ENCODE data around the gene OPTN.
A peak's percentile ranks its signal among the peaks of the same experiment; 100 is the strongest.

Gene OPTN

DNA sequence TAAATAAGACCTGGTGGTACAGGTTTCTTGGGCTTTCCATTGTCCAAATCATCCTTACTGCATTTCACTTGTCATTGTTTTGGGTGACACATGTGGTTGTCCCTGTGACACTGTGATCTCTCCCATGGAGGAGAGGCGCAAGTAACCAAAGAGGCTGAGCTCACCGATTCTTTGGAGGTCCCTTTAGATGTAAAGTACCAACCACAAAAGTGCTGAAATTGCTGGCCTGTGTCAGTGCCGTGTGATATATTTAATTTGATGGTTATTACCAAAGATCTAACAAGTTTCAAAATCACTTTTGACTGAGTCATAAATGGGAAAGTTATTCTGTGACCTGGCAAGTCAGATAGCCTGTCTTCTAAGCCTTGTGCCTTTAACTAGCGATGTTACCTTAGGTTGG, 80.8 kb downstream of the OPTN start:
- peak in 1 of 4 experiments; percentile 9 for DNase-seq (ENCODE audit: low read depth in 4 of 4, low spot score in 1 of 4)

DNA sequence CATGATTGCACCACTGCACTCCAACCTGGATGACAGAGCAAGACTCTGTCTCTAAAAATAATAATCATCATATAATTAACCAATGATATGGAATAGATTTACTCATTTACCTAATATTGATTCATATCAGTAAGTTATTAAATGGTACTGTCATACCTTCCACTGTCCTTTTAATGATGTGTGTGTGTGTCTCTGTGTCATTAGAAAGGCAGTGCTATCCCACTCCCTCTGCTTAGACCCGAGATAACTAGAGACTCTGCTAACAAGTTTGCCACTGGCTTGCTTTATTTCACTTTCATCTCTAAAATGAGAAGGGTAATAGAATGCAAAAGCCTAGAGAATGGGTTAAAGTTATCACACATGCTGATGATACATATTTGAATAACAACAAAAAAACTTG, 82.5 kb downstream of the OPTN start:
- no peak for DNase-seq (ENCODE audit: low read depth in 4 of 4, low spot score in 1 of 4)

DNA sequence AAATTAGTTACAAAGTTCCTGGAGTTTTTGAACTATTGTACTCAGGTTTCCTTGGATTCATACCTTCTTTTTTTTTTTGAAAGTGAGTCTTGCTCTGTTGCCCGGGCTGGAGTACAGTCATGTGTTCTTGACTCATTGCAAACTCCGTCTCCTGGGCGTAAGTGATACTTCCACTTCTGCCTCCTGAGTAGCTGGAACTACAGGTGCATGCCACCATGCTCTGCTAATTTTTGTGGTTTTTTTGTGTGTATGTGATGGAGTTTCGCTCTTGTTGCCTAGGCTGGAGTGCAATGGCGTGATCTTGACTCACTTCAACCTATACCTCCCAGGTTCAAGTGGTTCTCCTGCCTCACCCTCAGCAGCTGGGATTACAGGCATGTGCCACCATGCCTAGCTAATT, 83.7 kb downstream of the OPTN start:
- no peak for DNase-seq (ENCODE audit: low read depth in 4 of 4, low spot score in 1 of 4)

DNA sequence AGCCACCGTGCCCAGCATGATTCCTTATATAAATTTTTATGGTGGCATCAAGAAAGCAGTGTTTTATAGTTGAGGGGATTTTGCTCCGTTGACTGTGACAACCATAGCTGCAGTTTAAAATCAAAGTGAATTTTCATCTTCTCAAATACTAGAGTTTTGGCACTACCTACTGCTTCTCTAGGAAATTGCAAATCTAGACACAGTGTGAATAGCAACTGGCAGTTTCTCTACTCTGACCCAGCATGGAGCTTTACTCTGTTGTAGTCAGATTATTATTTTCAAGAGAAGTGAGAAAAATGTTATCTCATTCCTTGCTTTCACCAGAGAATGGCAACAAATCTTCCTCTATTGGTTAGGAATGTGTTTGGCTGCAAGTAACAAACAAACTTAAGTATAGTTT, 84.3 kb downstream of the OPTN start:
- DNase-seq (ENCODE audit: low read depth in 4 of 4, low spot score in 1 of 4): no peak

DNA sequence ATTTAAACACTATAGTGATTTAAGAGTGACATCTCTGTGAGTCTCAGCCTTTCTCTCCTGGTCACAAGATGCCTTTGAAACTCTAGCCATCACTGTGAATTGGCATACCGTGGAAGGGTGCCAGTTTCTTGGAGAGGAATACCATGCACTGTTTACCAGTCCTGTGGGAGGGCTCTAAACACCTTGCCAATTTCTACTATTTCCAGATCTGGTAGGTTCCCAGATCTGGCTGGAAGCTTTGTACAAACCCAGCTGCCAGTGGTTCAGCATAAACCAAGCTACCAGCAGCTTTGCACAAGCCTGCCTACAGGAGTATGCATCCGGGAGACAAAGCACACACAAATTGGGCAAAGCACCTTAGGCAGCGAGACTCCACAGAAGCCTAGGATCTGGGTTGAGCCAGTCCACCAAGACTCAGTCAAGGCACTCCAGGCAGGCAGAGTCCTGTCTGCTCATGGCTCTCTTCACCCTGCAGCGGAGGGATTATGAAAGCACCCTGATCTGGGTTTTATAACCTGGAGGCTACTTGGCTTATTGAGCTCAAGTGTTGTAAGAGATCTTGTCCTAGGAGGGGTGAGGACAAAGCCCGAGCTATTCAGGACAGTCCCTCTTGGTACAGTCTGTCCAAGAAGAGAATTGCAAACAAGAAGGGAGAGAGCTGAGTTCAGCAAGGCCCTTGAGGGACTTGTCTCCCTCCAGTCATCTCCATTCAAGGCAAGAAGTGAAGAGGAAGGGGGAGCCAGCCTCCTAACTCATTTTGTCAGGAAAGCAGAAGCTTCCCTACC, 85.0 kb downstream of the OPTN start:
- no peak for DNase-seq (ENCODE audit: low read depth in 4 of 4, low spot score in 1 of 4)

DNA sequence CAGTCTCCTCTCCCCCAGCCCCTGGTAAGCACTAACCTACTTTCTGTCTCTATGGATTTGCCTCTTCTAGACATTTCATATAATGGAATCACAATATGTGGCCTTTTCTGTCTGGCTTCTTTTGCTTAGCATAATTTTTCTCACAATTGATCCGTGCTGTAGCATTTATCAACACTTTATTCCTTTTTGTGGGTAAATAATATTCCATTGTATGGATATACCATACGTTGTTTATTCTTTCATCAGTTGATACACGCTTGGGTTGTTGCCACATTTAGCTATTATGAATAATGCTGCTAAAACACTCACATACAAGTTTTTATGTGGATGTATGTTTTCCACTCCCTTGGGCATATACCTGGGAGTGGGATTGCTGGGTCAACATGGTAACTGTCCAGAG, 87.2 kb downstream of the OPTN start:
- DNase-seq (ENCODE audit: low read depth in 4 of 4, low spot score in 1 of 4): no peak
